Thyroid gland (tissue), 4 donors: ENCODE measurements around the gene TCHP.

ENCODE experiments used
- POLR2A ChIP-seq, 2 donors: fragments of 450-650 bp; IDR thresholded peaks; one replicate each; pipeline ENCODE4 v1.6.1; 2017; ENCODE audit warnings: antibody characterized with exemption in 2 of 2, mild to moderate bottlenecking in 2 of 2, moderate library complexity in 1 of 2
- TF ChIP-seq, protein P1 (sequence below), 6 experiments: fragments of 200-600 bp in 3 of 6; fragments of 450-650 bp in 3 of 6; sonication (generic) in 3 of 6; IDR thresholded peaks; one replicate each; pipeline ENCODE4 v1.5.1; 2016 to 2019; ENCODE audit warnings: antibody characterized with exemption in 6 of 6, mild to moderate bottlenecking in 2 of 6, inconsistent platforms in 1 of 6, moderate library complexity in 1 of 6

DNA sequence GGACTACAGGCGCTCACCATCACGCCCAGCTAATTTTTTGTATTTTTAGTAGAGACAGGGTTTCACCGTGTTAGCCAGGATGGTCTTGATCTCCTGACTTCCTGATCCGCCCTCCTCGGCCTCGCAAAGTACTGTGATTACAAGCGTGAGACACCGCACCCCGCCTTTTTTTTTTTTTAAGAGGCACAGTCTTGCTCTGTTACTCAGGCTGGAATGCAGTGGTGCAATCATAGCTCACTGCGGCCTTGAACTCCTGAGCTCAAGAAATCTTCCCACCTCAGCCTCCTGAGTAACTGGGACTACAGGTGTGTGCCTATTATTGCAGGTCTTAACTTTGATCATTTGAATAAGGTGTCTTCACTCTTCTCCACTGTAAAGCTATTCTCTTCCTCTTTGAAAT lies 14.5 kb upstream of the TCHP start:
- no peak for TF ChIP-seq POLR2A (IDR thresholded peaks at IDR 0.05)
- TF ChIP-seq, protein P1, sequence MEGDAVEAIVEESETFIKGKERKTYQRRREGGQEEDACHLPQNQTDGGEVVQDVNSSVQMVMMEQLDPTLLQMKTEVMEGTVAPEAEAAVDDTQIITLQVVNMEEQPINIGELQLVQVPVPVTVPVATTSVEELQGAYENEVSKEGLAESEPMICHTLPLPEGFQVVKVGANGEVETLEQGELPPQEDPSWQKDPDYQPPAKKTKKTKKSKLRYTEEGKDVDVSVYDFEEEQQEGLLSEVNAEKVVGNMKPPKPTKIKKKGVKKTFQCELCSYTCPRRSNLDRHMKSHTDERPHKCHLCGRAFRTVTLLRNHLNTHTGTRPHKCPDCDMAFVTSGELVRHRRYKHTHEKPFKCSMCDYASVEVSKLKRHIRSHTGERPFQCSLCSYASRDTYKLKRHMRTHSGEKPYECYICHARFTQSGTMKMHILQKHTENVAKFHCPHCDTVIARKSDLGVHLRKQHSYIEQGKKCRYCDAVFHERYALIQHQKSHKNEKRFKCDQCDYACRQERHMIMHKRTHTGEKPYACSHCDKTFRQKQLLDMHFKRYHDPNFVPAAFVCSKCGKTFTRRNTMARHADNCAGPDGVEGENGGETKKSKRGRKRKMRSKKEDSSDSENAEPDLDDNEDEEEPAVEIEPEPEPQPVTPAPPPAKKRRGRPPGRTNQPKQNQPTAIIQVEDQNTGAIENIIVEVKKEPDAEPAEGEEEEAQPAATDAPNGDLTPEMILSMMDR (IDR thresholded peaks at IDR 0.05) = no peak
